CD4-positive, alpha-beta T cell treated with Interleukin-21 for 1 hour (primary cell): ENCODE results near the gene COMMD6.

ENCODE experiments used
- DNase-seq: peaks from one replicate; pipeline ENCODE4 v3.0.0-alpha.2; 2020

COMMD6 gene

DNA sequence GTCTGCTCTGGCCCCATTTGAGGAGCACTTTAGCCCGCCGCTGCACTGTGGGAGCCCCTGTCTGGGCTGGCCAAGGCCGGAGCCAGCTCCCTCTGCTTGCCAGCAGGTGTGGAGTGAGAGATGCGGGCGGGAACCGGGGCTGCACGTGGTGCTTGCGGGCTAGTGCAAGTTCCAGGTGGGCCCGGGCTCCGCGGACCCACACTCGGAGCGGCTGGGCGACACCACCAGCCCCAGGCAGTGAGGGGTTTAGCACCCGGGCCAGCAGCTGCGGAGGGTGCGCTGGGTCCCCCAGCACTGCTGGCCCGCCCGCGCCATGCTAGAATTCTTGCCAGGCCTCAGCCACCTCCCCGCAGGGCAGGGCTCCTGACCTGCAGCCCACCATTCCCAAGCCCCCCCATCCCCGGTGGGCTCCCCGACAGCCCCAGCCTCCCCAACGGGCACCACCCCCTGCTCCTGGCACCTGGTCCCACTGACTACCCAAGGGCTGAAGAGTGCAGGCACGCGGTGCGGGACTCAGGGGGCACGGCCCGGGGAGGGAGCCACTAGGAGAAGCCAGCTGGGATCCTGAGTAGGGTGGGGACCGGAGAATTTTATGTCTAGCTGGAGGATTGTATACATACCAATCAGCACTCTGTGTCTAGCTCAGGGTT is 19.1 kb downstream of the COMMD6 start:
- DNase-seq, result no peak

DNA sequence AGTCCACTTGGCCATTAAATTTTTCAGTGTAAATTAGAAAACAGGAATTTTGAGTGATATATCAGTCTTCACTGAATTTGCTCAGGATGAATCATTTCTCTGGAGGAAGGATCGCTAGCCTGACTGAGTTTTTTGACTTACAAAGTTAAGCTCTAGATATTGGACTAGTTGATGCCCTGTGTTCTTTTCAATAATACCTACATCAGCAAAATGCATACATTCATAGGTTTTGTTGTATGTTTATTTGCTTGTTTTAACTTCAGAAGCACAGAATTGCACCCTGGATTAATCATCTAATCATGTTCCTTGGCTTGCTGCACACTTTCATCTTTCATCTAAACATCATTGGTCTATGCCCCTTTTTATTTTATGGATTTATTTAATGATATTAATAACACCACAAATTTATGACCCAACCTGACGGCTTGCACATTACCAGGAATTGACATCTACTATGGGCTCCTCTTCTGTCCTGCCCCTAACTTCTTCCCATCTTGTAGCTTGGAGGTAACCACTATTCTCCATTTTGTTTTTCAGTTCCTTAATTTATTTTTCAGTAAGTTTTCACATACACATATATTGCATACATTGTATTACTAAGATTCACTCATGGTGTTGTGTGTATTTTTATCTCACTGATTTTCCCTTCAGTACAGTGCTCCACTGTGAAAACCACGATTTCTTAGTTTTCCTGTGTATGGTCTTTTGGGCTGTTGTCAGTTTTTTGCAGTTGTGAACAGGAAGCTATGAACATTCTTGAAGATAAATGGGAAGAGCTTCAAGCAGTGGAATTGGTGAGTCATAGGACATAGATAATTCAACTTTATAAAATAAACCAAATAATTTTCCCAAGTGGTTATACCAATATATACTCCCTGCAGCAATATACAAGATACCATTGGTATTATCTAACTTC is 23.3 kb downstream of the COMMD6 start:
- no peak for DNase-seq

DNA sequence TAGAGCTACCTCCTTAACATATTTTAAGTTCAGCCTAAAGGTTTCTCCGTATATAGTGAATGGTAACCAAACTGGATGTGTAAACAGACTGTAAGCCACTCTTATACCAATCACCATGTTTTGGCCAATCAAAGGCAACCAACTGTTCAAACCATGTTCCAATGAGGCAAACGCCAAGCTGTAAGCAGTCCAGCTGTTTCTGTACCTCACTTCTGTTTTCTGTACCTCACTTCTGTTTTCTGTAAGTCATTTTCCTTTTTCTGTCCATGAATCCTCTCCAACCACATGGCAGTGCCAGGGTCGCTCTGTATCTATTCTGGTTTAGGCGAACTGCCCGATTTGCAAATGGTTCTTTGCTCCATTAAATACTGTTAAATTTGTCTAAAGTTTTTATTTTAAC is 24.4 kb downstream of the COMMD6 start:
- DNase-seq, result no peak

DNA sequence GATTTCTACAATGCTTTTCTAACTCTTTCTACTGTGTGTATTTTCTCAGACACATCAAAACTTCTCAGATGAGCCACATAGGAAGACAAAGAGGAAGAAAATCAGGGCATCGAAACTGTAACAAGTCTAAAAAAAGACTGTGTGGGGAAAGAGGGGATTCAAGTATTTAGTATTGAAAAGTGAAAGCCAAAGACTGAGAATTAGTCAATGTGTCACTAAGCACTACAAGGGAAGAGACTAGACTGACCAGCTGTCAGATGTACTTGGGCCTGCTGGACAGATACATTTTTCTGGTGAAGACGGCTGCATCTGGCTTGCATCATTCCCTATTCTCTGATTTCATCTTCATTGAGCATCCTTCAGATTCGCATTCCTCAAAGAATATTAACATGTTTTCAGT is 25.4 kb downstream of the COMMD6 start:
- DNase-seq, result no peak

DNA sequence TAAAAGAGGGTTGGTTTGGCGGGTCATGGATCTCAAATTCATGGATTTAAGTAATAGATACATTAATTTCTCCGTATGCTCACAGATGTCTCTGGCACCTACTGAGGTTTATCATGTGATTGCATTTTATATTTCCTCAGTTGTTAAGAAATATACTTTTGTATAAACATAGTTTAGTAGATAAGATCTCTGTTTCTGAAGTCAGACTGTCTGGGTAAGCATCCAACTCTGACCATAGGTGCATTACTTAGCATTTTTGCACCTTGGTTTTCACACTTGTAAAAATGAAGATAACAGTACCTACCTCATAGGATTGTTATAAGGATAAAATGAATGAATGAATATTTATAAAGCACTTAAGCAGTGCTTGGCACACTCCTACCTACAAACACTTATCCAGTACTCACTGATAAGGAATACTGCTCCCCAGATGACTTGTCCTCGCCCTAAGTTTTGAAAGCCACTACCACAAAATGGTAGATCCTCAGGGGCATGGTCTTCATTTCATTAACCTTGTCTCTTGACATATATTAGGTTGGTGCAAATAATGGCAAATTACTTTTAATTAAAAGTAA is 26.5 kb downstream of the COMMD6 start:
- no peak for DNase-seq

DNA sequence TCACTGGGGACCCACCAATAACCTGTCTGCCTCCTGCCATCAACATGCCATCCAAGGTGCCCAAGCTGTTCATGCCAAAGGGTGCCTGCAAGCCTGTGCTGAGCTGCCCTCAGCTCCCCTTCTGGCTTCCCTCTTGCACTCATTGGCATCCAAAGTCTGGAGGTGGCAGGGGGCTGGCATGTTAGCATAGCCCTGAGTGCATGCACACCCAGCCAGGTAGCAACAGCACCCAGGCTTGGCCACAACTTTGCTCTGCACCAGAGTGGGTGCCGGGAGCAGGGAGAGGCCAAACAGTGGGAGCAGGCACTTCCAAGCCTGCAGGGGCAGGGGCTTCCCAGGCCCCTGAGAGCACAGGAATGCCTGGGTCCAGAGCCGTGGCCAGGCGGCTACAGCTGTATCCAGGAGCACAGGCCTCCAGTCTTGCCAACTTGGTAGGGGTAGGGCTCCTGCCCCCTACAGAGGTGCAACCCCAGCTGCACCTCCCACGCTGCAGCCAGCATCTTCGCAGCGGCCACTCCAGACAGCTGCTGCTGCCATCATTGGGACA is 29.6 kb downstream of the COMMD6 start:
- DNase-seq, result no peak

DNA sequence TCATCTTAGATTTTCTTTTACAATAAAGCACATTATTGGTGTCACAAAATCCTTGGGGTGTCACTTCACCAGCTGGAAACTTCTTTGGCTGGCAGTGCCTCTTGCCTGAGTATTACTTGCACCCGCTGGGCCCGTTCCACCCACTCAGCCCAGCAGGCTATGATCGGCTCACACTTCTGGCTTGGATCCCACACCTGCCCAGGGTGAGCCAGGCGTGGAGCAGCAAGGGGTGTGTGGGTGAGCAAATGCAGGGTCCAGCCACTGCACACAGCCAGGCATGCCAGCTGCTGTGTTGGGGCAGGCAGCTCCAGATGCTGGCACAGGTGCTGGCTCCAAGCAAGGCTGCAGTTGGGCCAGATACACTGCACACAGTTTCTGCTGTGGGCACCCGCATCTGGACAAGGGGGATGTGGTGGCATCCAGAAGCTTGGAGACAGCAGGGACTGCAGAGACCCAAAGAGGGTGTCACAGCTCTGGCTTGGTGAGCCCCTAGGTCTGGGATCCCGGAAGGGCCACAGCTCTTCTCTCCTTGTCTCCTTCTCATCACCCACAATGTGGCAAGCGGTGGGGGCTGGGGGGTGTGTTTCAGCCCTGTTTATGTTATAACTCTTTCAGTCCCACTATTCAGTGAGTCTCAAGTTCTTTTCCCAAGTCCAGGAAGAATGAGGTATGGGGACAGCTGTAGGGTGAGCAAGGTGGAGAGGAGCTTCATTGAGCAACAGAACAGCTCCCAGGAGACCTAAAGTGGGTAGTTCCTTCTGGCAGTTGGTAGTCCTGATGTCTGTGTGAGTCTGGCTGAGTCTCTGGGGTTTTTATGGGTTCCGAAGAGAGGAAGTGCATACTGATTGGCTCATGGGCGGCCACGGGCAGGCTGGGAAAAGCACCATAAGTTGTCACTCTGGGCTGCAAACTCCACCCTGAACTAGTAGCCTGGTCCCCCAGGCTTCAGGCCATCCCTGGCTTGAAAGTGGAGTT is 30.3 kb downstream of the COMMD6 start:
- no peak for DNase-seq

DNA sequence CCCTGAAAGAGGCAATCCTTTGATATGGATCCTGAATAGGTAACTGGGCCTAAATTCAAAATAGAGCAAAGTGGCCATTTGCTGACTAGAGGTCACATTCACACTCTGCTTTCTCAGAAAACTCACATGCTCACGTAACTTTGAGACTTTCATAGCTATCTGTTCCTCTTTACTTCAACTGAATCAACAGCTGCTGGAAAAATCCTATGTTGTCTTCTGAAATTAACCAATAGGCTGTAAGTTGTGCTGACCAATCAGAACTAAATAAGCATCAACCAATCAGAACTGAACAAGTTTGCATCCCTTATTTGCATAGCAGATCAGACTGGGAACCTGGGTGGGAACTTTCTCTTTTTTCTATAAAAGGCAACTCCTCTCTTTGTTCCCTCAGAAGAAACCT is 31.6 kb downstream of the COMMD6 start:
- no peak for DNase-seq

DNA sequence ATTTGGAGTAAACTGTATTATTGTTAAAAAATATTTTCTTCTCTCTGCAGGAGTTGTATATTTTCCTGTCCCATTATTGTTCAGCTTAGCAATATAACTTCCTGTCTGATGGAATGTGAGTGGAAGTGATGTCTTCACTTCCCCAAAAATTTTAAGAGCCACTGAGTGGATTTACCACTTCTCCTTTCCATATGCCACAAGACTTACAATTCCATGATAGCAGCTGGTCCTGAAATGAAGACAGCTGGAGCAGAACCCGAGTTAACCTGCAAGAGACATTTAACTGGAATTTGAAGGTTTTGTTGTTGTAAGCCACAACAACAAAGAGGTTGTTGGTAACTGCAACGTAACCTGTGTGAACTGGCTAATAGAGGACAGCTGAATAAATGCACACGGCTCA is 32.3 kb downstream of the COMMD6 start:
- no peak for DNase-seq

DNA sequence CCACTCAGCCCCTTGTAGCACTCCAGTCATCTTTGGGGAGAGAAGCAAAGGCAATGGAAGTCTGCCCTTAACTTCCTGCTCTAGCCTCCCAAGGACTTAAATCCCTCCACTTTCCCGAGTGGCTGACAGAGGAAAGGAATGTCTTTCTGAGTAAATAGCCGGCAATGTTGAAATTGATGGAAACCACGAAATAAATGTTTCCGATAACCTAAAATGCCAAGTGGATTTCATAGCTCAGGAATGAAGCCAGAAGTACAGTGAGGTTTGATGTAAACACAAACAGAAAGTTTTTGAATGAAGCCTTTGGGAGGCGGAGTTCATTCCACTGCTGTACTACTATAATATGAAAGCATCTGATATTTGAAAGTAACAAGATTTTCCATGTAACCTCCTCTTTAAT is 41.7 kb downstream of the COMMD6 start:
- no peak for DNase-seq

DNA sequence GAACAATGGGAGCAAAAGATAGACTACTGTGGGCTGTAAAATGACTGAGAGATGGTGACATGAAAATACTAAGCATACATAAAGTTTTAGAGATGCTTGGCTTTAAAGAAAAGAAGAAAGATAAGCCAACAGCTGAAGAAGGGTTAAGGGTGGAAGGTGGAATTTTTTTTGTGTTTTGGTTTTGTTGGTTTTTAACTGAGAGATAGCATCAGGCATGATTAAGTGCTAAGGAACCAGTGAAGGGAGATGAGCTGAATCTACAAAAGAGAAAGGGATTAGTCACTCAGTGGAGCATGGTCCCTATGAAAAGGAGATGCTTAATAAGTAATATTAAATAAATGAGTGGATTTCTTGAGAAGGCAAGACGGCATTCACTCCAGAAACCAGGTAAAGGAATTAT is 43.1 kb downstream of the COMMD6 start:
- no peak for DNase-seq

DNA sequence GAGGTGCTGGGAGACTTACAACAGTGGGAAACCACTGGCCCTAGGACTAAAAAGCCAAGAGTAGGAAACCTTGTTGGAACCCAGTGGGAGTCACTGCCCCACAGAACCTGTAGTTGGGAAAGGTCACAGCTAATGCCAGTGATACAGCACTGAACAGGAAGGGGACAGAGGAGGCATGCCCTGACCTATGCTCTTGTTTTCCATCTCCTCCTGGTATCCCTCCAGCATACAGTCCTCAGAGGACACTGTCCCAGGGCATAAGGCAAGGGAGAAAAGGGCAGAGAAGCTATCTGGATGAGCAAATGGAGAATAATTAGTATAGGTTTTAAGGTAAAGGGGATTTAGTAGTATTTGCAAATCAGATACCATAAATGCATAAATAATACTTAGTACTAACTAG is 44.5 kb downstream of the COMMD6 start:
- no peak for DNase-seq

DNA sequence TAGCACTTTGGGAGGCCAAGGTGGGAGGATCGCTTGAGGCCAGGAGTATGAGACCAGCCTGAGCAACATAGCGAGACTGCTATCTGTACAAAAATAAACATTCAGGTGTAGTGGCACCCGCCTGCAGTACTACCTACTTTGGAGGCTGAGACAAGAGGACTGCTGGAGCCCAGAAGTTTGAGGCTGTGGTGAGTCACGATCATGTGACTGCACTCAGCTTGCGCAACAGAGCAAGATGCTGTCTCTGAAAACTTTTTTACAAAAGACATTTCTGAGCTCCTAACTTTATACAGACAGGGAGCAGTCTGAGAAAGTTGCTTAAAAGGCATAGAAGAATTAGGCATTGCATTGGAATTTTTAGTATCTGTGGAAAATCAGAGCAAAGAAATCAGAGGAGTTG is 45.3 kb downstream of the COMMD6 start:
- no peak for DNase-seq

DNA sequence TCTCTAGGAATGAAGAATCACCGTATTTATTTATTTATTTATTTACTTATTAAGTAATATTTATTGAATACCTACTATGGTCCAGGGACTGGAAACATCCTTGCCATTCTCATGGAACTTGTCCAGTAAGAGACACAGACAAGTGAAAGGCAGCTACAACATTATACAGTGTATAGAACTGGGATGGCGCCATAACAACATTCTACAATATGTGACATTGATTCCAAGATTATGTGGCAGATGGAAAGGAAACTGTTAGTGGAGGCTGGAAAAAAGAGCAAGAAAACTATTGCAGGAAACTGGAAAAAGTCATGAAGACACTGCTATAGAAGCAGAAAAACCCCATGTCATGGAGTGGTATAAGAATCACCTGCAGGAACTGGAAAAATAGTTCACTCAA is 46.3 kb downstream of the COMMD6 start:
- DNase-seq, result no peak

DNA sequence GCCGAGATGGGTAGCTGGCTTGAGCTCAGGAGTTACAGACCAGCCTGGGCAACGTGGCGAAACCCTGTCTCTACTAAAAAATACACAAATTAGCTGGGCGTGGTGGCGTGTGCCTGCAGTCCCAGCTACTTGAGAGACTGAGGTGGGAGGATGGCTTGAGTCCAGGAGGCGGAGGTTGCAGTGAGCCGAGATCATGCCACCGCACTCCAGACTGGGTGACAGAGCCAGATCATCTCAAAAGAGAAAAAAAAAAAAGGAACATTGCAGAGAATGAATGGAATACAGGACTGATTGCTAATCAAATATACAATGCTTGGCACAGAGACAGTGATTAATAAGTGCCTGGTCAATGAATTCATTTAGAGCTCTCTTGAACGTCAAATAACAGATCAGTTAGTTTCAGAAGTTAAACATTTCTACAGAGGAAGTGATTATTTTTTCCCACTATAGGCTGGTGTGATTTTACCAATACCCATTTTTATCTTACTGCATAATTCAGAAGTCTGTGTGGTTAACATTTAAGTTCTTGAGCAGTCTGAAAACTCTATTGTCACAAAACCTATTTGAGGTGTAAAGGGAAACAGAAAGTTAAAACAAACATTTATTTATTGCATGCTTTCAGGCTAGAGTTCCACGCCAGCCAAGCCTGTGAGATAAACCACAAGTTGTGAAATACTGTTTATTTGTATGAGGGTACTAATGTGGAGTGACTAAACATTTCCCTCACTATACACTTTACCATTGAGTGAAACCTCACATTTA is 48.0 kb downstream of the COMMD6 start:
- no peak for DNase-seq

DNA sequence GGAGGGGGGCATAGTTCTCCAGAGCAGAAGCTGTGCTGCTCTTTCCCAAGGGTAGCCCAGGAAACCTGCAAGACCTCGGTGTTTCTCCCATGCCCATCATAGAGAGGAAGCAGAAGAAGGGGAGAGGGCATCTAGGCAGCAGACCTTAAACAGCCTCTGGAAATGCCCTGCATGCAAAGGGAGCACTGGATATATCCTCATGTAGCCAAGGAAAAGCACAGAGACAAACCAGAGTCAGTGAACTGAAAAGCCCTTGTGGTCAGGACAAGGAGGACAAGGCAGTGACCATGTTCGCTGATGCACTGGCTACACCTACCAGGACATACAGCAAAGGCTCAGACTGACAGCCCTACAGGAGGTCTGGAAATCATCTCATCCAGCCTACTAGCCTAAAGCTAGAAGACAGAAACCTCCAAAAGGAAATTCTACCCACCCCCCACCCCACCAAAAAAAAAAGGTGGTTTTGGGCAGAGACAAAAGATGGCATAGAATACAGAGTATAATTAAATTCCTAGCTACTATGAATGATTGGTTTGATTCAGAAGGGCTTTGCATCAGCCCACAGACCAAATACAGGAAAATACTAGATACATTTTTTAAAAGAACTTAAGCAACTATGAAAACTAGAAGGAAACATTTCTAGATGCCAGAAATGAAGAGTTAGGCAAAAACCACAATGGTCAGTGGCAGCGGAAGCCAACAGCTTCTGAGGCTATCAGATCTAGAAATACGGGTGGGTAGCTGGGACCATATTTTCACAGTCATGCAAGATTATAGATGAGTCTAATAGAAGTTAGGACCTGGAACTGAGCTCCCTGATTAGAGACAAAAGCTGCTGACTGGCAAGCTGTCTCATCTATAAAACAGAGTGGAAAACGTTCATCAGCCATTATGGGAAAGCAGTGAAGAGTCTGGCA is 51.2 kb downstream of the COMMD6 start:
- DNase-seq, result no peak

DNA sequence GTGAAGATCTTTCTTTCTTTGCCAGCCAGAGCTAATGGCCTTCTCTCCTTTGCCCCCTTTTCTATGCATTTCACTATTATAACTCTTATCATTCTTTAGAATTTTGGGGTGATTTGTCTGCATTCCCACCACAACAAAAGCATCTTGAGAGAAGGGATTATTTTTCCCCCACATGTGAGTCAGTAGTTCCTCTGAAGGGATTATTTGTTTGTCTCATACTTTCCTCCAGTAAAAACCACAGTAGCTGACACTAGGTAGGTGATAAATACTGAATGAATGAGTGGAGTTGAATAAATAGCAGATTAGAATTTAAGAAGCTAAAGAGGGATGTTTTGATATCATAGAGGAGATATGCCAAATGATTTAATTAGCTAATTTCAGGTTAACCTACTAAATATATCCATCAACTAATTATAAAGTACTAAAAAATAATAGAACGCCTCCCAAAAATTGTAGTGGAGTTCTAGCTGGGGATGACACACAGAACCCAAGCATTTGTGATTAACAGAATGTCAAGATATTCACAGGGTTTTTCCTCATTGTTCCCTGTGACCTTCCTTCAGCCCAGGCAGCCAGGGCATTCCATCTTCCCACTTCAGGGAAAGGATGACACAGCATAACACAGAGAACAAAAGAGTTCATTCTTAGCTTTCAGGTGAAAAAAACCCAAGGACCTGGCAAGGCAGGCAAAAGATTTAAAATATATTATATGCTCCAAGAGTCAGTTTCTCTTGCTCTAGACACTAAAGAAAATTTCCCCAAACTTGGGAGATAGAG is 52.2 kb downstream of the COMMD6 start:
- DNase-seq, result no peak

DNA sequence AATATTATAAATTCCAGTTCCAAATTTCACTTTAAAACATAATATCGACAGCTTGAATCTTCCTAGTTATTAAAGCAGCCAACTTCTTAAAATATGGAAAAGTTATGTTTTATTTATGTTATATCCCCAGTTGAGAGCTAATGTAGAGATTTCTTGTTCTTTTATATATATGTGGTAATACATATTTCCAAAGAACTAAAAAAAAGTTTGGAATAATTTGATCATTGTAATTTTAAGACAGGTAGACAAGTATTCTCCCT is 54.9 kb downstream of the COMMD6 start:
- DNase-seq, result no peak

DNA sequence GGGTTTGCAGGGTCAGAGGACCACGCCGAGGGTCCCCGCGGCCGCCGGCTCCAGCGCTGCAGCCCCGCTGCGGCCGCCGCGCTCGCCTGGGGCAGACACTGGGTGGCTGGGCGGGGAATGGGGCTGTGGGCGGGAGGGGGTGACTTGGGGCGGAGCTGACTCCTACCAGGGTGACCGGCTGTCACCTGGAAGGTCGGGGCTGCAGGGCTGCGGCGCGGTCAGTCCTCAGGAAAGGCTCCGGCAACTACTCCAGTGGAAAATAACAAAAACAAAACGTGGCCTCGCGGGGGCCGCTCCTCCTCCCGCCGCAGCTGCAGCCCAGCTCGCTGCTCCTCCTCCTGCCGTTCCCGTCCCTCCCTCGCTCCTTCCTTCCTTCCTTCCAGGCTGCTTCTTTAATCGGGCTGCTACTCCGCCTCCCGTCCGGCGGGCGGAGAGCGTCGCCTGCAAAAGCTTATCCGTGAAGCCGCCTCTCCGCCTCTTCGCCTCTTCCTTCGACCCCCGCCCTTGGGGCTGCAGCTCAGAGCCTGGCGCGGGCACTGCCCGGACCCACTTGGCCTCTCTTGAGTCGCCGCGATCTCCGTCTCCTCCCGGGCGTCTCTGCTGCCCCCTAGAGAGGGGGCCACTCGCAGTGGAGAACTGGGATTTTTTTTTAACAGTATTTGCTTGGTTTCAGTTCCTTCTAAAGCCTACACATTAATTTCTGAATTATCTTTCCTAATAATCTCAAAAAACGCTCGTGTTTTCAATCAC is 55.4 kb downstream of the COMMD6 start, which contains the start of gene TBC1D4:
Gene TBC1D4 (minus strand): TSS at position 100 of the 750 bp plus-strand sequence. CDS start 402 bp downstream, outside the sequence.
- peak; percentile 50 for DNase-seq
